IMR-90 (cell line): ENCODE measurements around the gene TBXAS1. TPM values are rescaled to one million over a fixed set of nuclear protein-coding genes. Genes with fewer than 3 reads are reported as not detected.

Source experiments
- ATAC-seq: fragments of 200-7000 bp; cut with Tn5 transposase; 2 replicates; pipeline ENCODE4 v1.9.1; 2020; ENCODE audit warnings: low read depth, mild to moderate bottlenecking, moderate library complexity
- BruUV-seq: library from RNA; stranded (reverse); fragments of 400-500 nt; replicated peaks from 2 replicates; lab custom pipeline; 2021; lab: Mats Ljungman, UMichigan
- CTCF ChIA-PET: fragments of 300-600 bp; formaldehyde crosslinking; extraction: SDS; loops from one replicate; lab custom pipeline; 2021; ENCODE audit warnings: antibody characterized with exemption; lab: Yijun Ruan, JAX
- POLR2A ChIA-PET: fragments of 300-600 bp; sonication (Branson Sonifier 250); formaldehyde crosslinking; loops from one replicate; lab custom pipeline; 2022; ENCODE audit warnings: antibody characterized with exemption; ENCODE audit not compliant: unreplicated experiment; lab: Charles Lee
- DNase-seq: peaks from one replicate; pipeline ENCODE4 v3.0.0; 2013
- H2AFZ ChIP-seq: replicated peaks from 2 replicates; pipeline ENCODE3; 2013; ENCODE audit warnings: low read length, mild to moderate bottlenecking; ENCODE audit not compliant: poor library complexity
- H2AK5ac ChIP-seq: 2 replicates; pipeline ENCODE4 v1.6.1; 2013; ENCODE audit warnings: low read depth, low read length, inconsistent platforms
- H2AK9ac ChIP-seq: replicated peaks from 2 replicates; pipeline ENCODE3; 2013; ENCODE audit warnings: mild to moderate bottlenecking, low read depth, low read length, moderate library complexity; ENCODE audit not compliant: poor library complexity
- H2BK120ac ChIP-seq: 2 replicates; pipeline ENCODE4 v1.6.1; 2013; ENCODE audit warnings: low read depth, low read length, inconsistent platforms
- H2BK15ac ChIP-seq: 3 replicates; pipeline ENCODE4 v1.6.1; 2013; ENCODE audit warnings: low read depth, low read length, inconsistent platforms
- H2BK20ac ChIP-seq: 2 replicates; pipeline ENCODE4 v1.6.1; 2013; ENCODE audit warnings: low read depth, mild to moderate bottlenecking, inconsistent platforms, low read length, moderate library complexity
- H2BK5ac ChIP-seq: 2 replicates; pipeline ENCODE4 v1.6.1; 2013; ENCODE audit warnings: mild to moderate bottlenecking, low read depth, low read length, inconsistent platforms; ENCODE audit not compliant: poor library complexity, severe bottlenecking
- H3K14ac ChIP-seq: replicated peaks from 2 replicates; pipeline ENCODE4 v1.6.1; 2013; ENCODE audit warnings: low read depth, low read length, inconsistent platforms
- H3K18ac ChIP-seq: 2 replicates; pipeline ENCODE4 v1.6.1; 2013; ENCODE audit warnings: low read depth, low read length, control low read depth
- H3K23ac ChIP-seq: 2 replicates; pipeline ENCODE4 v1.6.1; 2013; ENCODE audit warnings: low read depth, low read length, inconsistent platforms
- H3K27ac ChIP-seq: 2 replicates; pipeline ENCODE4 v1.5.1; 2013; ENCODE audit warnings: mild to moderate bottlenecking, control low read depth, low read length; ENCODE audit not compliant: insufficient read depth
- H3K27me3 ChIP-seq: 2 replicates; pipeline ENCODE4 v1.6.1; 2013; ENCODE audit warnings: low read length; ENCODE audit not compliant: control insufficient read depth, insufficient read depth
- H3K36me3 ChIP-seq: 2 replicates; pipeline ENCODE4 v1.6.1; 2013; ENCODE audit warnings: low read length, mixed read lengths; ENCODE audit not compliant: control insufficient read depth, insufficient read depth
- H3K4ac ChIP-seq: 2 replicates; pipeline ENCODE4 v1.6.1; 2013; ENCODE audit warnings: low read depth, low read length, inconsistent platforms
- H3K4me1 ChIP-seq: 2 replicates; pipeline ENCODE4 v1.6.1; 2013; ENCODE audit warnings: low read length, mixed read lengths; ENCODE audit not compliant: control insufficient read depth, insufficient read depth
- H3K4me2 ChIP-seq: 2 replicates; pipeline ENCODE4 v1.6.1; 2013; ENCODE audit warnings: low read depth, mild to moderate bottlenecking, control low read depth, low read length, moderate library complexity
- H3K4me3 ChIP-seq: 2 replicates; pipeline ENCODE4 v1.5.1; 2013; ENCODE audit warnings: low read depth, mild to moderate bottlenecking, control low read depth, low read length, moderate library complexity; ENCODE audit not compliant: insufficient read depth
- H3K56ac ChIP-seq: 2 replicates; pipeline ENCODE4 v1.6.1; 2013; ENCODE audit warnings: low read length, inconsistent platforms; ENCODE audit not compliant: insufficient read depth; ENCODE audit errors: extremely low read depth
- H3K79me1 ChIP-seq, 2 experiments: 2 replicates each; pipeline ENCODE4 v1.6.1; 2013; ENCODE audit warnings: low read length in 2 of 2, inconsistent platforms in 1 of 2, low read depth in 1 of 2
- H3K9ac ChIP-seq: 2 replicates; pipeline ENCODE4 v1.6.1; 2013; ENCODE audit warnings: low read depth, low read length, control low read depth
- H3K9me1 ChIP-seq: 2 replicates; pipeline ENCODE4 v1.6.1; 2013; ENCODE audit warnings: low read length, inconsistent platforms; ENCODE audit not compliant: insufficient read depth
- H3K9me3 ChIP-seq: 2 replicates; pipeline ENCODE4 v1.6.1; 2013; ENCODE audit warnings: low read length; ENCODE audit not compliant: control insufficient read depth, insufficient read depth
- H4K20me1 ChIP-seq: 2 replicates; pipeline ENCODE4 v1.6.1; 2013; ENCODE audit warnings: low read length, inconsistent platforms; ENCODE audit not compliant: insufficient read depth
- H4K5ac ChIP-seq: 2 replicates; pipeline ENCODE4 v1.6.1; 2013; ENCODE audit warnings: mild to moderate bottlenecking, low read depth, low read length, control low read depth
- H4K8ac ChIP-seq, 2 experiments: 2 replicates each; pipeline ENCODE4 v1.6.1; 2013; ENCODE audit warnings: low read depth in 2 of 2, low read length in 2 of 2, control low read depth in 1 of 2, inconsistent platforms in 1 of 2
- H4K91ac ChIP-seq: 2 replicates; pipeline ENCODE4 v1.6.1; 2013; ENCODE audit warnings: low read depth, low read length, inconsistent platforms; ENCODE audit not compliant: insufficient read depth
- MAFK ChIP-seq: IDR thresholded peaks from 2 replicates; pipeline ENCODE4 v1.6.1; 2012; ENCODE audit warnings: low read depth, low read length, improper control_type of control experiment
- MXI1 ChIP-seq: IDR thresholded peaks from 2 replicates; pipeline ENCODE4 v1.6.1; 2012; ENCODE audit warnings: low read depth, mild to moderate bottlenecking, low read length, moderate library complexity, borderline replicate concordance
- POLR2A ChIP-seq: IDR thresholded peaks from 2 replicates; pipeline ENCODE4 v1.6.1; 2012; ENCODE audit warnings: mild to moderate bottlenecking, low read depth, low read length
- WGBS, 2 experiments: methylation state at CpG; one replicate each; pipeline versions ENCODE4 v1.1.5 to v1.1.7; 2013; ENCODE audit warnings: missing lambda C conversion rate in 2 of 2; ENCODE audit not compliant: insufficient read length in 1 of 2; ENCODE audit errors: extremely low coverage in 2 of 2; 5-methylcytosine and 5-hydroxymethylcytosine counted together
- dilution Hi-C: fragments of 300-500 bp; cut with HindIII; formaldehyde crosslinking; loops from one replicate; pipeline ENCODE4 v1.14.3; 2018; ENCODE audit warnings: low sequenced_read_pairs; ENCODE audit not compliant: unreplicated experiment
- in situ Hi-C: fragments of 300-500 bp; cut with MboI; formaldehyde crosslinking; loops from 3 replicates; pipeline ENCODE4 v1.14.3; 2019; ENCODE audit warnings: low sequenced_read_pairs, inconsistent platforms, mixed read lengths
- intact Hi-C: fragments of 100-400 bp; cut with micrococcal nuclease; formaldehyde crosslinking; loops from 2 replicates; pipeline ENCODE4 v1.10.0; 2022
- polyA plus RNA-seq, 3 experiments: library from polyadenylated mRNA; depleted of rRNA; stranded (reverse); fragments of >200 nt; gene quantifications; 2 replicates each; pipeline ENCODE4 v1.2.3, GENCODE V29; 2012; ENCODE audit warnings: low replicate concordance in 1 of 3
- total RNA-seq: library from RNA; depleted of rRNA; stranded (reverse); fragments of >200 nt; gene quantifications from 2 replicates; pipeline ENCODE4 v1.2.3, GENCODE V29; 2012

TBXAS1 gene
- total and polyA plus RNA-seq, 2 of the 4 experiments (the other 2 are of a cell fraction) = 5.9 to 10.8 TPM

DNA sequence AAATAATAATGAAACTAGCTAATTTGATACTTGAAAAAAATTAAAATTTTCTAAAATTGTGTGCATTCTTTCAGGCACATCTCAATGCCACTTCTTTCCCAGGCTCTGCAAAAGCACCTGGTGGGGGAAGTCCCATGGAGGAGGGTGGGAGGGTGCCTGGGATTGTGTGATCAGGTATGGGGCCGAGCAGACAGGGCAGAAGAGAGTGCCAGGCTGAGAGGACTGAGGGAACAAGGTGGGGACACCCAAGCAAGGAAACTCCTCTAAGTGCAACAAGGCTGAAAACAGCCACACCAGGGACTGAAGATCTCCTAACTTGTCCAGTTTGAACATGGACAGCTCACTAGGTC is 219.9 kb downstream of the TBXAS1 start:
- Histone ChIP-seq H2BK5ac (no peak overlapping the region), H4K20me1 (no peaks in the 10 kb centered on the region), H3K23ac (no peak overlapping the region), H3K18ac (no peak overlapping the region), H3K56ac (no peak overlapping the region), H4K8ac (no peak overlapping the region), H4K91ac (no peak overlapping the region), H3K27me3 (no peaks in the 10 kb centered on the region), H3K36me3 (peaks cover 5% of the 10 kb centered on the region), H4K5ac (no peak overlapping the region), H3K4me3 (no peak overlapping the region), H3K4me1 (no peaks in the 10 kb centered on the region), H2BK120ac (no peak overlapping the region), H3K4me2 (no peak overlapping the region), H2AK5ac (no peak overlapping the region), H2AFZ (no peak overlapping the region), H3K4ac (no peak overlapping the region), H2BK20ac (no peak overlapping the region), H2BK15ac (no peak overlapping the region), H3K79me1 (peaks cover 0 to 13% of the 10 kb centered on the region in 2 experiments; a peak in 1 of 4 replicates), H3K9ac (no peak overlapping the region), H3K14ac (no peak overlapping the region), H3K9me1 (no peaks in the 10 kb centered on the region), H3K9me3 (no peaks in the 10 kb centered on the region), H3K27ac (no peak overlapping the region), H2AK9ac (no peak overlapping the region)
- no peak for TF ChIP-seq POLR2A
- no peak for TF ChIP-seq MXI1
- TF ChIP-seq MAFK = no peak
- intact Hi-C loops = no loop called here
- no CpG with 5 or more reads among the region's 1 CpG for WGBS, 2 experiments
- ChIA-PET POLR2A (no interaction called here), CTCF (no interaction called here)
- in situ Hi-C loops = no loop called here
- dilution Hi-C loops = no loop called here
- no TSS peak for BruUV-seq
- no peak for ATAC-seq
- no peak for DNase-seq
